ENCODE measurements around the gene CCDC51.

- TF ChIP-seq CTCF (IDR thresholded peaks at IDR 0.05) (no peak), ZFX (IDR thresholded peaks at IDR 0.05; ENCODE audit: borderline replicate concordance) (no peak)
Measured at GRCh38 chr3:48439820-48440589, at the start of gene CCDC51, which contains the start of gene TMA7.

Measured in 22Rv1 (cell line).